NCI-H2196 treated with DMSO at 0.1 percent for 48 hours (cell line): ENCODE results near the gene ANTXR2.

Source experiments
- DNase-seq: peaks from one replicate; lab custom pipeline; 2025; ENCODE audit not compliant: unreplicated experiment; lab: John Stamatoyannopoulos, UW

ANTXR2 gene

DNA sequence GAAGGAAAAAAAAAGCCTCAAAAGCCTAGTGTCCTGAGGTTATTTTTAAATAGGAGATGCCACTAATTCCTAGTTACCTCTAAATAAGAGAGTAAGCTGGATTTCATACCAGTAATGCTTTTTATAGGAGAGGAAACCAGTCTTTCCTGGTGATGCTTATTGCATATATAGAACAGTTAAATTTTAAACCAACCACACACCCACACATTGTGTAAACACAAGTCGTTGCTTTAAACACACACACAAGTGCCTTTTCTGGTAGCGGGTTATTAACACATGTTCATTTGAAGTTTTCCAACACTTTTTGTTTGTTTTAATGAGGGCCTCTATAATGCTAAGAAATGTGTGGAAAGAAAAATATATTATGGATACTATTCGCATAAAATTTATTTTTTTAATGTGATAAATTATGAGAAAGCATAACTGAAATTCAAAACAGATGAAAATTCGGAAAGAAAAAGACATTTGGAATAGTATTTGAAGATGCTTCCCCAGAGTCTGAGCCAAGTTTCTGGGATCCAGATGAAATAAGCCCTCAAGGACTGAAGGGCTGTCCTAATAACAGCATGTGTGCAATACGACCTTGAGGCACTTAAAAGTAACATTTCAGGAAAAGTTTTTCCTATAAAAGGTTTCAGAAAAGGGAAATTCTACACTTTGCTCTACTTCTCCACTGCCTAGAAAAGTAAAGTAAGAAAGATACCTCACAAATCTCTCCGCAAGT, 2.0 kb downstream of the ANTXR2 start:
- DNase-seq, result no peak

DNA sequence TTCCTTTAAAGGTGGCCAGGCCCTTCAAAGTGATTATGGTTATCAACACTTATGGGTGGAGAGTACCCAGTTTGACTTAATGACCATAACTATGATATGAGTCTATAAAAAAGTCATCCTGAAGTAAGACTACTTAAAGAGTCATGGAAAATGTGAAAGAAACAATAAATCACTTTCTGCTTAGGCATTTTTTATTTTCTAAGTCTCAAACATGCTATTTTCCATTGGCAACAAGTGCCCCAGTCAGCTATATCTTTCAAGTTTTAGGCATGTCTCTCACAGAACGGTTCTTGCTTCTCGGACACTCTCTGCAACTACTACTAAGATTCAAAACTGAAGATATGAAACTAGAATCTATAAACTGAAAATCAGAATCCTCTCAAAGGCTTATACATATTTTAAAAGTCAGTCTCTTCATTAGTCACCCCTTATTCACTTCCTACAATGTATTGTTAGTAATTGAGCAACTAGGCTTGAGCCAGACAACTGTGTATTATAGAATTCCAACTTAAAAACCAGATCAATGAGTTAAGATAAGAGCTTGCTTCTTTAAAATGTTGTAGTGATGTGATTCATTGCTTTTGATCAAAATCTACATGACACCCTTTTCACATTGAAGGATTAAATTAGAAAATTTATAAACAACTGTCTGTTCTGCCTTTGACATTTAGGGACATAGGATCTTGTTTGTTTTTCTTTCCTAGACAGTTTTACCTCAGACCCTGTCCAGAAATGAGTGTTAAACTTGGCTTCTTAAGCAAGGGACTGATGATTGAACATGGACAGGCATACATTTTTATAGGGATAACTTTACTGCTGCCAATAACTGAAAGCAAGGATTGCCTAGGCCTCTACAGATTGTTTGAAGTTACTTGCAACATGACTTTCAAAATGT, 2.9 kb downstream of the ANTXR2 start:
- DNase-seq, result no peak

- no peak for DNase-seq
Measured at GRCh38 chr4:80069108-80069836, 3.8 kb downstream of the ANTXR2 start.

DNA sequence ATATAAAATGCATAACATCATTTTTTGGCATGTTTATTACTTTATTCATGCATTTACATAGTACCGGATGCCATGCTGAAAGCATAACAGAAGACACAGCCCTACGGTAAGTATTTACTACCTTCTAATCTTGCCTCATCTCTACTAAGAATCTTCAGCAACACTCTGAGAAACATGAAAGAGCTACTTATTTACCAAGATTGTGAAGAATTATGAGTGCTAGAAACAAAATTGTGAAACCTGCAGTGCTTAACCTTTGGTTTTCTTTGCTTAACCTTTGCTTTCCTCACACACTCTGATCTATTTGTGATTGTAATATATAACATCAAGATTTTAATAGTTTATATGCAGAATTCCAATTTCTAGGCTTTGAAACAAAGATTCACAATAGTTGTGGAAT, 7.4 kb downstream of the ANTXR2 start:
- no peak for DNase-seq

GRCh38 chr4:80062527-80062926, 10.5 kb downstream of the ANTXR2 start:
- DNase-seq, result no peak

DNA sequence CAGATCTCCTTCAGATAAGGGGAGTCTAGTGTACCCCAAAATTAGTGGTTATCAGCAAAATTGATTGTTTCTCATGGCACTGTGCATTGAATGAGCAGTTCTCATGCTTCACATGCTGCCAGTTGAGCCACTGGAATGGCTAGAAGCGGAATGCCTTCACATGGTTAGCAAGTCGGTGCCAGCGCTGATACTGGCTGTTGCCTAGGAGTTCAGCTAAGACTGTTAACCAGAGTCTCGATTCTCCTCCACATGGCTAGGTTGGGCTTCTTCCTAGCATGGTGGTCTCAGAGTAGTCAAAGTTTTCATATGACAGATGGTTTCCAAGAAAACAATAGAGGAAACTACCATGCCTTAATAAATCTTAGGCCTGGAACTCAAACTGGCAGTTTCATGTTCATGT, 12.2 kb downstream of the ANTXR2 start:
- DNase-seq, result no peak

DNA sequence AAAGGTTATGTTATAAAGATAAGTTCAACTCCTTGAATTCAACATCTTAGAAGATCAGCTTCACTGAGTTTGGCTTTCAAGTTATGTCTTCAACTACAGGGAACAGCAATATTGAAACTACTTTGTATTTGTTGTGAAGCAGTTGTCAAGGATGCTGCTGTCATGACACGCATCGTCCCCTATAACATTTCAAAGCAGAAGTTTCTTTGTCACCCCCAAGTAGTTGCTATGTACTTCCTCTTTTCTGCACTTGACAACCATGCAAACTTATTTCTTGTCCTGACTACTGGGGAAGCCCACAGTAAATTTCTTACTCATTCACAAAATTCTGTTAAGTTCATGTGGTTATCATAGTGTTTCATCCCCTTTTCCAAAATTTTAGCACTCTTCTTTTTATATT, 14.3 kb downstream of the ANTXR2 start:
- DNase-seq, result no peak

DNA sequence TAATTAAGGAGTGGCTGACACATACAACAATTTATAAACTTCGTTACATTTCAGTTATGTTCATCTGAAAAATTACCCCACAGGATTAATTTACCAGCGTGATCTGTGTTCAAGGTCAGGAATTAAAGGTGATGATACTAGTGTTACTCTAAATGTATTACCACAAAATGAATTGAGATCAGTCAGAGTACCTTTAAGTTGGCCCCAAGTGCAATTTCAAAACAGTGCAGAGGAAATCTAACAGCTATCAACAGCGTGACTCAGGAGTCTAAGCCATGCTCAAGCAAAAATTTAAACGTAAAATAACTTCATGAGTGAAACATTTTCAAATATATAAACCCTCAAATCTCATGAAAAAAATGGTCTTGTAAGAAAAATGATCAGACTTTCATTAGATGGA, 18.7 kb downstream of the ANTXR2 start:
- no peak for DNase-seq

DNA sequence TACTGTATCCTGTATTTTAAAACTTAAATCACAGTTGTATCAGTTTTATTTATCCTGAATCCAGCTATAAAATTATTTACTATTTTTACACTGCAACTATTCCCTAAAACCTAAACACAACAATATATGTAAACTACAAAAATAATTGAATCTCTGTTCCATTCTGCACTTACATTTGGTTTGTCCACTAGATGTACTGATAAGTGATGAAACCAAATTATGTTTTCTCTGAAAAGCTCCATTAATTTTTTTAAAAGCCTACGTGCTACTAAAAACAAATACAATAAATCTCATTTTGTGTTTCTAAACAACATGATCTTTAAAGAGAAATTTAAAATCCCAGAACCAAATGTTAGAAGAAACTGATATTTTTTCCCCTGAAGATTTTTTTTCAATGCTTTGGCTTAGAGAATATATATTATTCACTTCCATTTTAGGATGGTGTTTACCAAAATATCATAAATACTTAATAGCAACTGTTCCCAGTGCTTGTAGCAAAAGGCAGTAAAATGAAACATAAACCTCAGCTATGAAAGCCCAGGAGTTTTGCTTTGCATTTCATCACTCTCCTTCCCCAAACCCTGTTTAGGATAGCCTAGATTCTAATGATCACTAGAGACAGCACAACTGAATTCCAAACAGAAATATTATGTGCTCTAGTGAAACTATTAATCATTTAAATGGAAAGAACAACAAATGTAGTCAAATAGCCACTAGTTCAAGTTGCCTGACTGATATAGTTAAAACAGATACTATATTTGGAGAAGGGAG, 19.7 kb downstream of the ANTXR2 start:
- DNase-seq, result no peak

- no peak for DNase-seq
Measured at GRCh38 chr4:80049813-80050534, 23.1 kb downstream of the ANTXR2 start.

DNA sequence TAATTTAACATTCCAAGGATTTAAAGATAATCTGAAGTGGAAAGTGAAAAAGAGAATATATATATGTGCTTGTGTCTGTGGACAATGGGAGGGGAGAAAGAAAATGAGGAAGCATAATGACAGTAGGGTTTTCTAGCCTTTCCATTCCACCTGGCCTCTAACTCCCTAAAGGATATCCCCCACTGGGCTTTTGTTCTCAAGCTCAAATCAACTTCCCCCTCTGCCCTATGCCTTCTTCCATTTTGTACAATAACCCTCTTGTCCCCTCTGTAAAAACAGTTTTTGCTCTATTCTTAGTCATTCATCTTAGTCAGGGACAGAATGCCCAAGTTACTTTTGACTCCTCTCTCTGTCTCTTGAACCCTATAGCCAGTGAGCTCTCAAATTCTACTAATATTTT, 23.6 kb downstream of the ANTXR2 start:
- DNase-seq, result no peak

GRCh38 chr4:80045786-80046185, 27.2 kb downstream of the ANTXR2 start:
- DNase-seq, result no peak

- DNase-seq, result no peak
Measured at GRCh38 chr4:80043541-80043940, 29.5 kb downstream of the ANTXR2 start.

GRCh38 chr4:80042821-80043220, 30.2 kb downstream of the ANTXR2 start:
- DNase-seq, result no peak

DNA sequence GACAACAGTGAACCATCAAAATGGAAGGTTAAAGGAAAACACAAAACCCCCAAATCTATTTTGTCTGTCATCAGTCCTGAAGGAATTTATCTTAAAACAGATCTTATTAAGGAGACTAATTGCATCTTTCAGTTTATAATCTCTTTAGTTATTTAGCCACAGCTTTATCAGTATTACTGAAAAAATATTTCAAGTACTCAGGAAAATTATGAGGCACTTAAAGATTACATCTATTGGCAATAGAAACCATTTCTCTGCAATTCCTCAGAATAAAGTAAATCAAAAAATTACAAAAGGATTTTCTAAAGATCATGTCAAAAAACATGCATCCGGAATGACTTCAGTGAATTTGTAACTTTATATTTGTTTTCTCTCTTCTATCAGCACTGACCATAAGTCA, 35.2 kb downstream of the ANTXR2 start:
- no peak for DNase-seq

GRCh38 chr4:80036949-80037685, 35.9 kb downstream of the ANTXR2 start:
- DNase-seq, result no peak

DNA sequence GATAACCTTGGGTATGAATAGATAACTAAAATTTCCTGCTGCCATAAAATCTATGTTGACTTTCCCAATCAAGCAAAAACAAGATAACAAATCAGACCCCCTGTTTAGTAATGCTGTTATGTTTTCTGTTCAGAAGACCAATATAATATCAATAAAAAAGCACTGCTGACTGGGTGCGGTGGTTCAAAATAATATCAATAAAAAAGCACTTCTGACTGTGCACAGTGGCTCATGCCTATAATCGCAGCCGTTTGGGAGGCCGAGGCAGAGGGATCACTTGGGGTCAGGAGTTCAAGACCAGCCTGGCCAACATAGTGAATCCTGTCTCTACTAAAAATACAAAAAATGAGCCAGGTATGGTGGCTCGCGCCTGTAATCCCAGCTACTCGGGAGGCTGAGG, 36.7 kb downstream of the ANTXR2 start:
- no peak for DNase-seq

GRCh38 chr4:80035336-80035735, 37.7 kb downstream of the ANTXR2 start:
- DNase-seq, result no peak

DNA sequence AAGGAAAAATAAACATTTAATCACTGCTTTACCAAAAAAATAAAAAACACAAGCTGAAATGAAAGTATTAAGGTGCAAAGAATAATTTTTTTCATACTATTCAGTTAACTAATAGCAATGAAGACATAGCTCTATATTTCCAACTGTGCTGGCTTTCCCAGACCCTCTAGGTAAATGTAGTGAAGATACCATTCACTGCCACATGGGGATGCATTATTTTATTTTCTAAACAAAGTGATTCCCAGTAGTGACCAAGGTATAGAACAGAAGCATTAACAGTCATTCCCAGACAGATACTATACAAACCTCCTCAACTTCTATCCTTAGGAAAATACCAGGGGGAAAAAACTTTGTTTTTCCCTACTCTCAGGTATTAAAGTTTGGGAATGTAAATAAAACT, 39.4 kb downstream of the ANTXR2 start:
- no peak for DNase-seq

DNA sequence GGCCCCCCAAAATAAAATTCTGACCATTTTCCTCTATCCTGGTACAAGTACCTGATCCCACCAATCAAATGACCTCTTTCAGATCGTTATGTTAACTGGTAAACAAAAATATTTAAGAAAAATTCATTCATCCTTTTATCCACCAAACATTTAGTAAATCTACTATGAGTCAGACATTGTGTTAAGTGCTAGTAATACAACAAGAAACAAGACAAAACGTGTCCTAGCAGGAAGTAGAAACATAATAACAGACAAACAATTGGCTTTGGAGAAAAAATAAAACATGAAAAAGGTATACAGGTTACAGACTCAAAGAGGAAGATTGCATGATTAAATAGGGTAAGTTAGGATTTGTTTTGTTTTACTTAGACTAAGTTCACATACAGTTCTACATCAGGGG, 43.7 kb downstream of the ANTXR2 start:
- no peak for DNase-seq
